ENCODE measurements around the gene SYAP1.
"Not testable (repeated sequence)": the region's sequence is repeated elsewhere in the genome, so short reads cannot be mapped to it uniquely, and the experiment has no call there.

SYAP1 gene

GRCh38 chrX:16754019-16754418, 34.6 kb downstream of the SYAP1 start:
- TF ChIP-seq CTCF (IDR thresholded peaks at IDR 0.05; ENCODE audit: extremely low read depth, insufficient read depth, missing control alignments) = no peak
- in situ Hi-C loops (cut with MboI; ENCODE audit: low pct_unique_long_range_greater_than_20kb, low sequenced_read_pairs, unreplicated experiment) = no loop called here
- no peak for DNase-seq (ENCODE audit: low spot score)

GRCh38 chrX:16756724-16757123, 37.3 kb downstream of the SYAP1 start:
- no peak for TF ChIP-seq CTCF (IDR thresholded peaks at IDR 0.05; ENCODE audit: extremely low read depth, insufficient read depth, missing control alignments)
- in situ Hi-C loops (cut with MboI; ENCODE audit: low pct_unique_long_range_greater_than_20kb, low sequenced_read_pairs, unreplicated experiment) = no loop called here
- no peak for DNase-seq (ENCODE audit: low spot score)

GRCh38 chrX:16761500-16761899, 42.1 kb downstream of the SYAP1 start:
- DNase-seq (ENCODE audit: low spot score); in situ Hi-C loops (cut with MboI; ENCODE audit: low pct_unique_long_range_greater_than_20kb, low sequenced_read_pairs, unreplicated experiment): not testable (repeated sequence)

- DNase-seq (ENCODE audit: low spot score) = no peak
- in situ Hi-C loops (cut with MboI; ENCODE audit: low pct_unique_long_range_greater_than_20kb, low sequenced_read_pairs, unreplicated experiment) = no loop called here
- TF ChIP-seq CTCF (IDR thresholded peaks at IDR 0.05; ENCODE audit: extremely low read depth, insufficient read depth, missing control alignments) = no peak
These were observed 43.2 kb downstream of the SYAP1 start for GRCh38 chrX:16762579-16762978.

GRCh38 chrX:16765594-16765993, 46.2 kb downstream of the SYAP1 start:
- DNase-seq (ENCODE audit: low spot score) = no peak
- in situ Hi-C loops (cut with MboI; ENCODE audit: low pct_unique_long_range_greater_than_20kb, low sequenced_read_pairs, unreplicated experiment) = no loop called here
- TF ChIP-seq CTCF (IDR thresholded peaks at IDR 0.05; ENCODE audit: extremely low read depth, insufficient read depth, missing control alignments) = no peak

- in situ Hi-C loops (cut with MboI; ENCODE audit: low pct_unique_long_range_greater_than_20kb, low sequenced_read_pairs, unreplicated experiment) = no loop called here
- DNase-seq (ENCODE audit: low spot score) = no peak
- TF ChIP-seq CTCF (IDR thresholded peaks at IDR 0.05; ENCODE audit: extremely low read depth, insufficient read depth, missing control alignments) = no peak
These were observed 51.6 kb downstream of the SYAP1 start for GRCh38 chrX:16770970-16771482.

GRCh38 chrX:16771483-16772398, 52.3 kb downstream of the SYAP1 start:
- no peak for TF ChIP-seq CTCF (IDR thresholded peaks at IDR 0.05; ENCODE audit: extremely low read depth, insufficient read depth, missing control alignments)
- no peak for DNase-seq (ENCODE audit: low spot score)
- in situ Hi-C loops (cut with MboI; ENCODE audit: low pct_unique_long_range_greater_than_20kb, low sequenced_read_pairs, unreplicated experiment) = no loop called here
